ENCODE data around the gene MUC5B.

MUC5B gene

DNA sequence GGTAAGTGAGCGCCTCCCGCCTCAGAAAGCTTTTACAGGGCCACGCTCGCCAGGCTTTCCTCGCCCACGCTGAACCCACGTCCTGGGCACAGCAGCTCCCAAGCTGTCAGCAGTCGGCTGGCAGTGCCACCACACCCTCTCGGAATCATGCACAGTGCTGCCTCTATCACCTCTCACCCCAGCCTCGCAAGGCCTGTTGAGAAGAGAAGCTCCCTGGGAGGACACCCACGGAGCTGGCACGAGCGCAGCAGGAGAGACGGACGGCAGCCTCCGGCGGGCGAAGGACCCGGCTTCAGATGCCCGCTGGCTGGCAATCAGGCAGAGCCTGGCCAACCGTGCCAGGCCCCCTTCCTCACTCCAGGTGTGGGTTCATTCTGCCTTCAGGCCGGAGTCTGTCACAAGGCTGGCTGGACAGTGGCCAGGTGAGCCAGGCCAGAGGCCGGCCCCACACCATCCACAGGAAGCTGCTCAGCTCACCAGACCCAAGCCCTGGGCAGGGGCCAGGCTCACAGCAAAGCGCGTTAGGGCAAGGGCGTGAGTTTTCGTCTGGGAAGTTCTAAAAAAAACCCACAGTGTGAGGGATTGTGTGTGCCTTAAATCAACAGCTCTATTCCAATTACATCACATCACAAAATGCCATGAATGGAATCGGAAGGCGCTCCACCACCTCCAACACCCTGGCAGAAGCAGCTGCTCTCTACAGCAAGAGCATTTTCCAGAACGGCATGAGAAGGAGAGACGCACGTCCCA lies 53.4 kb downstream of the MUC5B start:
- Mint-ChIP-seq H3K4me3 (no peak overlapping the region), H3K27ac (no peak overlapping the region), H3K27me3 (no peaks in the 10 kb centered on the region), H3K4me1 (ENCODE audit: low read depth) (no peaks in the 10 kb centered on the region), H3K36me3 (peaks cover 2% of the 10 kb centered on the region), H3K9me3 (ENCODE audit: low read depth) (no peaks in the 10 kb centered on the region)

DNA sequence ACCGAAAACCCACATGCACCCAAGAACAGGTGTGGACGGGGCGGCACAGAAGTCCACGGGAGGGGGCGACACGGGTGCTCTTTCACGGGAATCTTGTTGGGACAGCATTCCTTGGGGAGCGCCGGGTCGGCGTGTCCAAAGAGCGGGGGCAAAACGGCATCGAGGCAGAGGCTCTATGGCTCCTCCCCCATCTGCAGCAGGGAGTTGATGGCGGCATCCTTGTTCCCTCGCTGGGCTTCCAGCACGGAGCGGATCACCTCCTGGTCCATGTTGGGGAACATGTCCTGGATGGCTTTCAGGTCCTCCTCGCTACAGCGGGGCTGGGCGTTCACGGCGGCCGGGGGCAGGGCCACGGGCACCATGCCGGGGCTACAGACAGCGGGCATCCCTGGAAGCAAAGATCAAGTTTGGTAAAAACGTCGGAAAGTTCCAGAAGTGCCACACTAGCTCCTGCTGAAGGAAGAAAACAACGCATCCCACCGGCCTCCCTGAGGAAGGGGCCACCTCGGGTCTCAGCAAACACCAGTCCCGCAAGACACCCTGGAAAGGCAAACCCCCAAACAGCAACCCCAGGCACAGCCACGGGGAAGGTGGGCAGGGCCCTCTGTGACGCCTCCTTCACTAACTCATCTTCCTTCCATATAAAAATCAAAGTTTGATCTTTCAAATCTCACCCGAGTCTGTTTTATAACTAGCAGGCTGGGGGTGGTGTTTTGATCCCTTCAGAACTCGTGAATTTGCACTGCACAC lies 54.2 kb downstream of the MUC5B start:
- Mint-ChIP-seq H3K4me3 (no peak overlapping the region), H3K36me3 (peaks cover 2% of the 10 kb centered on the region), H3K4me1 (ENCODE audit: low read depth) (no peaks in the 10 kb centered on the region), H3K27ac (no peak overlapping the region), H3K9me3 (ENCODE audit: low read depth) (no peaks in the 10 kb centered on the region), H3K27me3 (no peaks in the 10 kb centered on the region)

DNA sequence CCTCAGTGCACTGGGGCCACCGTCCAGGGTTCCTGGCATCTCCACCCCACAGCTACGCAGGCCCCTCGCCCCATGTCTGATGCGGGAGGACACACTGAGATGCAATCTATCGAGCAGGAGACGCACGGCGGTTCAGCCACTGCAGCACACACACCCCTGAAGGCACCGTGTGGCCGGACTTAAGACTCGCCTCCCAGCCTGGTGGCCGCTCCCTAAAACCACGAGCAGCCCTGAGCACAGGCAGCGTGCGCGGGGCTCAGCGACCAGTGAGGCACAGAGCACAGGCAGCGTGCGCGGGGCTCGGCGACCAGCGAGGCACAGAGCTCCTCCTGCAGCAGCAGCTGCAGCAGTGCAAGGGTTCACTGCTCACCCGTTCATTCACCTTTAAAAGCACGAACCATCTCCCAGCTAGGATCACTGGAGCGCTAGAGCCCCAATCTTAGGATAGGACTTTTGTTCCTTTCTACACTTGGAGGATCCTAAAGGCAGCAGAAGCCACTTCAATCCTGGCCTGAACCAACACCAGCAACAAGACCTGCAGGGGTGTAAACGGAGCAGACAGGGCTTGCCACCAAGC lies 55.2 kb downstream of the MUC5B start:
- no peak overlapping the region for H3K27ac Mint-ChIP-seq
- H3K4me1 Mint-ChIP-seq (ENCODE audit: low read depth), result no peaks in the 10 kb centered on the region
- H3K36me3 Mint-ChIP-seq, result peaks cover 2% of the 10 kb centered on the region

DNA sequence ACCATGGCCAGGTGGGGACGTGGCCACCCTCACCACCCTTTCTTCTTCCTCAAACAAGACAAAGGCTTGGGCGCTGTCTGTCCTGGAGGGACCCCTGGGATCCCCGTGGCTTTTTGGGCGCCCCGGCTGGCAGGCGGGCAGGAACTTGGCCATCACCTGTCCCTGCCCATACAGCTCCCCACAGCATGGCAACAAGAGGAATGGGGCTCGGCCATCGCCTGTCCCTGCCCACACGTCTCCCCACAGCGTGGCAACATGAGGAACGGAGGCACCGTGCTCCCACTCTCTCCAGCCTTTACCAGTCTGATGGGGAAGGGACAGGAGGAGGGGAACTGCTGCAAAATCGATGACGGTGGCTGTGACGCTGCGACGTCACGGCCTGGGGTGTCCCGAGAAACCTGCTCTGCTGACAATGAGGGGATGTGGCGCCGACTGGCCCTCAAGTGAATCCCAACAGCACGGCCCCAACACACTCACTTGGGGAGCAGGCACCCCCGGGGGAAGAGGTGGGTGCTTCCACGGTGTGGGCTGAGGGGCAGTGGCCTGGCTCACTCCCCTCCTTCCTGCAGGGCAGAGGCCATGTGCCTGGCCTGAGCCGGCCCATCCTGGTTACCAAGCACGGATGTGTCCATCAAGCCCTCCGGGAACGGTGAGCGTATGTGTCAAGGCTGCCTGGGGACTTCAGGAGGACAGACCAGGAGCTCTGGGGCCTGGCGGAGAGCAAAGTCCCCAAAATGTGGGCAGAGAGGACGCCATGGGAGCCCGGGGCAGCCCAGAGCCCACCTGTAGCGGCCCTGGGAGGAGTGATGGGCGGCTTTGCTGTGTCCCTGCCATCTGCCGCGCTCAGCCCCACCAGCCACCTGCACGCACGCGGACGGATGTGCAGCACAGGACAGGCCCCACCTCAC lies 56.2 kb downstream of the MUC5B start:
- Mint-ChIP-seq H3K36me3 (peaks cover 2% of the 10 kb centered on the region), H3K4me1 (ENCODE audit: low read depth) (no peaks in the 10 kb centered on the region), H3K27me3 (no peaks in the 10 kb centered on the region)

More for the DNA sequence above, 55.2 kb downstream of the MUC5B start:
- Mint-ChIP-seq H3K9me3 (ENCODE audit: low read depth) (no peaks in the 10 kb centered on the region), H3K4me3 (no peak overlapping the region), H3K27me3 (no peaks in the 10 kb centered on the region)

DNA sequence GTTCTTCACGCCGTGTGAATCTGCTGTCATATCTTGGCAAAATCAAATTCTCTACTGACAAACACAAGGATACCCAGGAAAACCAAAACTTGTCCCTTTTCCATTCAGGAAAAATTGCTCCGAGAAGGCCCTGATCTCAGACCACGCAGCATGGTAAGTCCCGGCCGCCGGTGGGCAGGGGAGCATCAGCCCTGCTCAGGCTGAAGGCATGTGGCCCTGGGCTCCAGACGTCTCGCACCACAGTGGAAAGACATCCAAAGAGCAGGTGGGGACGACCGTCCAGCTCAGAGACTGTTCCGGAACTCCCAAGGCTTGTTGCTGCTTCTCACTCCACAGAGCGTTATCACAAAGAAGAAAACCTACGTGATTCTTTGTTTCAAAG lies 56.8 kb downstream of the MUC5B start:
- H3K27me3 Mint-ChIP-seq, result no peaks in the 10 kb centered on the region
- peaks cover 2% of the 10 kb centered on the region for H3K36me3 Mint-ChIP-seq
- no peak overlapping the region for H3K27ac Mint-ChIP-seq
- H3K4me3 Mint-ChIP-seq, result no peak overlapping the region
- H3K4me1 Mint-ChIP-seq (ENCODE audit: low read depth), result no peaks in the 10 kb centered on the region
- H3K9me3 Mint-ChIP-seq (ENCODE audit: low read depth), result no peaks in the 10 kb centered on the region

More for the DNA sequence above, 56.2 kb downstream of the MUC5B start:
- H3K27ac Mint-ChIP-seq, result no peak overlapping the region
- no peaks in the 10 kb centered on the region for H3K9me3 Mint-ChIP-seq (ENCODE audit: low read depth)
- H3K4me3 Mint-ChIP-seq, result no peak overlapping the region

DNA sequence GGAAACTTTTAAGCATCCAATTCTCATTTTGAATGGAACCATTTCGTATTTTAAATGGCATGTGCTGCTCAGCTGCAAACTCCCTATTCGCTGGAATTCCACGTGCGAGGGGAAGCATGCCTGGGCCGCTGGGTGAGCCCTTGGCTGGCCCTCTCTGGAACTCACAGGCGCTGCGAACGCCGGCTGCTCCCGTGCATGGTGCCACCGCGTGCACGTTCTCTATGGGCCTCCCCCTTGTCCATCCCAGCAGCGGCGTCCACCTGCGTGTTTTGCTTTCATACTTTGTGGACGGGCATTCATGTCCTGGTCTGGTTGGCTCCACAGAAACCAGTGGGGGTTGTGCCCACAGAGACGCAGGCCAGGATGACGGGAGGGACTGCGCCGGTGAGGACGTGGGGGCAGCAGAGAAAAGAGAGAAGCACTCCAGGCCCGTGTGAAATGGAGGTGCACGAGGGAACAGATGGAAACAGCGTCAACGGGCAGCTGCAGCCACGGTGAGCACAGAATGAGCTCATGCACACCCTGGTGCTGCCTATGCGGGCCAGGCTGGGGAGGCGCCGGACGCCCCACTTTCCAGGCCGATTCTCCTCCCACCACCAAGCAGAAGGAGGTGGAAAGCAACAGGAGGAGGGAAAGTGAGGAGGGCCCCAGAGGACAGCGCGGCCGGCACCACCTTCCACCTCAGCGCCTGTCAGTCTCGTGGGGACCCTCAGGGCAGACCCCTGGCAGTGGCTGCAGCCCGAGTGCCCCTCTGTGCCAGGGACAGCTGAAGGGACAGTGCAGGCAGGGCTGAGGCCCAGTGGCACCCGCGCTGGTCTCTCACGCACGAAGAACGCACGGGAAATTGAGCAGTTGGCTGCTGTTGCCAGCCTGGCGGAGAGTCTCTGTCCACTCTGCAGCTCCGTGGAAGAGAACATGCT lies 57.5 kb downstream of the MUC5B start:
- H3K4me1 Mint-ChIP-seq (ENCODE audit: low read depth), result no peaks in the 10 kb centered on the region
- no peak overlapping the region for H3K27ac Mint-ChIP-seq
- H3K36me3 Mint-ChIP-seq, result peaks cover 2% of the 10 kb centered on the region

DNA sequence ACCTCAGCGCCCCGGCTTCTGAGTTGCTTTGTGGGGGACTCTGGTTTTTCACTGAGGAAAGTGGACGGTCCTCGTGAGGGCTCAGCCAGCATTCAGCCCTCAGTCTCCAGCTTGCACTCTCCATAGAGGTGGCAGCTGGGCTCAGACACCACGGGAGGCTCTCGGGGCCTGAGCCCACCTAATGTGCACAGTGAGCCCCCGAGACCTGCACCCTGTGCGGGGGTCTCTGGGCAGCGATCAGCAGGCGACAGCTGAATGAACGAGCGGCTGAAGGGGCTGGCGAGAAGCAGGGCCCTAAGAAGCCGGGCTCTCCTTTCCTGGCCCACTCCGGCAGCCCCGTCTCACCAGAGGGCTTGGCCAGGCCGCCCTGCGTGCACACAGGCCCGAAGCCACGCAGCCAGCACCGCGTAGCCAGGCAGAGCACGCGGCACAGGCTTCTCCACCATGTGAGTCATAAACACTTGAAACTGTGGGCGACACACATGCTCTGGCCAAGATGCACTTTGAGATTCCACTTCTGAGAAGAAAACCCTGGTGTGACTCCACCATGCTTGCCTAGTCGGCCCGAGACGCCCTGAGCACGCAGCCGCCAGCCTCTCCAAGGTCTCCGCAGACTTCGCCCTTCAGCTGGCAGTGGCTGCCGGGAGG lies 58.6 kb downstream of the MUC5B start:
- Mint-ChIP-seq H3K4me1 (ENCODE audit: low read depth) (no peaks in the 10 kb centered on the region), H3K4me3 (no peak overlapping the region), H3K9me3 (ENCODE audit: low read depth) (no peaks in the 10 kb centered on the region)

More for the DNA sequence above, 57.5 kb downstream of the MUC5B start:
- Mint-ChIP-seq H3K9me3 (ENCODE audit: low read depth) (no peaks in the 10 kb centered on the region), H3K4me3 (no peak overlapping the region), H3K27me3 (no peaks in the 10 kb centered on the region)

DNA sequence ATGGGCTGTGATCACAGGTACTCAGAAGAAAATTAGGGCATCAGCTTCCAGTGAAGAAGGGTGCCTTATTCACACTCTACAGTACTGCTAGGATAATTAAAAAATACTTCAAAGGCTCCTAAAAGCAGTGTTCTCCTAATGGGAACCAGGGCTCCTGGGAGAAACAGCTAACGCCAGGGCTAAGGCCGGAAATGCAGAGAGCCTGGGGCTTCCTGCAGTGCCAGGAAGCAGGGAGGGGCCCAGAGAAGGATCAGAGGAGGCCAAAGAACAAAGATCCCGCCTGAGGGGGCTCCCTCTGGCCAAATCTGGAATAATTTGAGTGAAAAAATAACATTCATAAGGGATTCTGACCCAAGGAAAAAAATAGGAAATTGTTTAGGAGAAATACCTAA lies 59.1 kb downstream of the MUC5B start:
- Mint-ChIP-seq H3K27ac (no peak overlapping the region), H3K4me1 (ENCODE audit: low read depth) (no peaks in the 10 kb centered on the region), H3K9me3 (ENCODE audit: low read depth) (no peaks in the 10 kb centered on the region), H3K27me3 (no peaks in the 10 kb centered on the region), H3K4me3 (no peak overlapping the region), H3K36me3 (no peaks in the 10 kb centered on the region)

More for the DNA sequence above, 58.6 kb downstream of the MUC5B start:
- H3K27ac Mint-ChIP-seq, result no peak overlapping the region
- peaks cover 1% of the 10 kb centered on the region for H3K36me3 Mint-ChIP-seq
- H3K27me3 Mint-ChIP-seq, result no peaks in the 10 kb centered on the region

DNA sequence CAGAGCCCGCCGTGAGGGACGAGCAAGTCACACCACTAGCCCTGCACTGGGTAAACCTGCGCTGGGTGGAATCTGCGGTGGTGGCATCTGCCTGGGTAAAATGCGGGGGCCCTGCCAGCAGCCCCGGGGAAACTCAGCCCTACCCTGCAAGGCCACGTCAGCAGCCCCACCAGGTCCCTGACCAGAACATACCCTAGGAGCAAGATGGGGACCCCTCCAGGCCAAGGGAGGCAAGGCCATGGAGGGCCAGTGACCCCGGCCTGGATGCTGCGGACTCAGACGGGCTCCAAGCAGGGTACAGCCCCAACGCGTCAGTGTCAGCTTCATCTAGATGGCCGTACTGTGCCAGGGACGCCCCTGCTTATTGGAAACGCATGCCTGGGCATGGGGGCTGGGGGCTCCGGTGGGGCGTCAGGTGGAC lies 60.2 kb downstream of the MUC5B start:
- H3K4me3 Mint-ChIP-seq, result no peak overlapping the region
- H3K27me3 Mint-ChIP-seq, result no peaks in the 10 kb centered on the region
- no peak overlapping the region for H3K27ac Mint-ChIP-seq
- no peaks in the 10 kb centered on the region for H3K36me3 Mint-ChIP-seq
- no peaks in the 10 kb centered on the region for H3K4me1 Mint-ChIP-seq (ENCODE audit: low read depth)
- no peaks in the 10 kb centered on the region for H3K9me3 Mint-ChIP-seq (ENCODE audit: low read depth)

DNA sequence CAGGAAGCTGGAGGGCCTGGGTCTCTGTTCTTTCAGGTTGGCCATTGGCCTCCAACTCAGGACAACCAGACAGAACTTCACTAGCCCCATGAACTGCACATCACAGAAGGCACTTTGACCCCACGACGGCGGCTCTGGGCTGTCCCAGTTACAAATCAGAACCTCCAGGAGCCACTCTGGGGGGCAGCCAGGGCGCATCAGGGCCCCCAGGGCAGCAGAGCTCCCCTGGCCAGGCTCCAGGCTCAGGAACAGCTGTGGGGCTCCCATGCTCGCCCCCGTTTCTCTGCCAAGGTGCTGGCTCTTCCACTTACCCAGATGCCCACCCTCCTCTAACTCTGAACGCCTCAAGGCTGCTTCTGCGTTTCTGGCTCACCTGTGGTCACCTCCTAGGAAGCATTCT lies 61.0 kb downstream of the MUC5B start:
- Mint-ChIP-seq H3K4me3 (no peak overlapping the region), H3K27ac (no peak overlapping the region), H3K4me1 (ENCODE audit: low read depth) (no peaks in the 10 kb centered on the region), H3K9me3 (ENCODE audit: low read depth) (no peaks in the 10 kb centered on the region), H3K36me3 (no peaks in the 10 kb centered on the region), H3K27me3 (no peaks in the 10 kb centered on the region)

DNA sequence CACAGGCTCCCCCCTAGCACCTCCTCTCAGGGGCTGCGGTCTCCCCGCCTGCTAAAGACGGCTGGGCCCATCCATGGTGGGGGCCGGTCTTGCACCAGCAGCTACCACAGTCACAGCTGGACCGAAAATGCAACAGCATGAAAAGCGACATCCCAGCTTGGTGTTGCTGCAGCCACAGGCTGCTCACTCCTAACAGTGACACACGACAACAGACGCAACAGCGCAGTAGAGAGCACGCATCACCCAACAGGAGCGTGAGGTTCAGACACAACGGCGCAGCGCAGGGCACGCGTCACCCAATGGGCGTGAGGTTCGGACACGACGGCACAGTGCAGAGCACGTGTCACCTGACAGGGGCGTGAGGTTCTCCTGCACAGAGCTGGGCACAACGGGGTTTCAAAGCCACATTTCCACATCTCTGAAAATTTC lies 62.5 kb downstream of the MUC5B start:
- Mint-ChIP-seq H3K27ac (no peak overlapping the region), H3K4me1 (ENCODE audit: low read depth) (no peaks in the 10 kb centered on the region), H3K9me3 (ENCODE audit: low read depth) (no peaks in the 10 kb centered on the region), H3K27me3 (no peaks in the 10 kb centered on the region), H3K4me3 (no peak overlapping the region), H3K36me3 (no peaks in the 10 kb centered on the region)

DNA sequence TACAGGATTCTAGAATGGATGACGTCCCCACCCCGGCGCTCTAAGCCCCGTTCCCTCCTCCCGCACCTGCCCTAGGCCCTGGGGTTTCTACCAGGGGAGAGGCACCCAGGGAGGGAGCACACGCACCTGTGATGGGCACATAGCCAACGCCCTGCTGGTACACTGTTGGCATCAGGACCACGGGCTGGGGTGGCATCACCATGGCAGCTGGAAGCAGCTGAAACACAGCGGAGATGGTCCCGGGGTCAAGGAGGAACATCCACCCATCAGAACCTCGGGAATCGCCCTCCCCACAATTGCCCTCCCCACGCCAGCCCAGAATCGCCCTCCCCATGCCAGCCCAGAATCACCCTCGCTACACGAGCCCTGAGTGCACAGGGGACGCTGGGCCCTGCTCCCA lies 63.0 kb downstream of the MUC5B start:
- H3K27me3 Mint-ChIP-seq, result no peaks in the 10 kb centered on the region
- no peak overlapping the region for H3K27ac Mint-ChIP-seq
- no peaks in the 10 kb centered on the region for H3K4me1 Mint-ChIP-seq (ENCODE audit: low read depth)
- no peaks in the 10 kb centered on the region for H3K36me3 Mint-ChIP-seq
- no peak overlapping the region for H3K4me3 Mint-ChIP-seq
- no peaks in the 10 kb centered on the region for H3K9me3 Mint-ChIP-seq (ENCODE audit: low read depth)

DNA sequence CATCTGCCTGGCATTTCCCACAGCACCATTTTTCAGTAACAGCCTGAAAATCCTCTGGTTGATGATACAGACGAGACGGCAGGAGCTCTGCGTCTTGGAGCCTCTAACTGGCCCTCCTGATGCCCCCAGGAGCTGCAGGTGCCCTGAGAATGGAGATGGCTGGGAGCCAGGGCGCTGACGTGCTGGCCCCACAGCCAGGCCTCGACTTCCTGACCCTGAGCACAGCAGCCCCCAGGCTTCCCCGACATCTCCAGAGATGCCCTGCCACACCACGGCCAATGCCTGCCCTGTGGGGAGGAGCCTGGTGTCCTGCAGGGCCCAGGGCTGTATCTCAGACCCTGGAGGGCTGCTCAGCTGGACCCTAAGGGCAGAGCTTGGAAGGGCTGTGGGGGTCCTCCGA lies 65.1 kb downstream of the MUC5B start:
- H3K27me3 Mint-ChIP-seq, result no peaks in the 10 kb centered on the region
- H3K36me3 Mint-ChIP-seq, result no peaks in the 10 kb centered on the region
- no peaks in the 10 kb centered on the region for H3K9me3 Mint-ChIP-seq (ENCODE audit: low read depth)
- H3K4me1 Mint-ChIP-seq (ENCODE audit: low read depth), result no peaks in the 10 kb centered on the region
- no peak overlapping the region for H3K27ac Mint-ChIP-seq
- no peak overlapping the region for H3K4me3 Mint-ChIP-seq

Measured in activated naive CD8-positive, alpha-beta T cell (primary cell).